GM21447 (cell line): ENCODE measurements around the gene TLCD3A.
"Not testable (repeated sequence)": the region's sequence is repeated elsewhere in the genome, so short reads cannot be mapped to it uniquely, and the experiment has no call there.

Experiments used
- ATAC-seq: cut with Tn5 transposase; IDR thresholded peaks from one replicate; pipeline ENCODE4 v1.9.1; 2021; ENCODE audit not compliant: unreplicated experiment

Gene TLCD3A

GRCh38 chr17:732067-732901 is at the start of gene TLCD3A:
TSS of gene TLCD3A (plus strand) at chr17:732596. CDS start at chr17:732648, 52 bp downstream.
- peak; percentile 45 for ATAC-seq

- no peak for ATAC-seq
Observed at GRCh38 chr17:683040-683439, 49.4 kb upstream of the TLCD3A start.

GRCh38 chr17:683499-684254 is 48.7 kb upstream of the TLCD3A start:
- ATAC-seq, result no peak

- no peak for ATAC-seq
Observed at GRCh38 chr17:685006-685405, 47.4 kb upstream of the TLCD3A start.

- no peak for ATAC-seq
Observed at GRCh38 chr17:688100-688989, 44.1 kb upstream of the TLCD3A start.

GRCh38 chr17:689556-690275 is 42.7 kb upstream of the TLCD3A start:
- no peak for ATAC-seq

- ATAC-seq, result no peak
Observed at GRCh38 chr17:690361-690760, 42.0 kb upstream of the TLCD3A start.

GRCh38 chr17:691423-691822 is 41.0 kb upstream of the TLCD3A start:
- no peak for ATAC-seq

GRCh38 chr17:692116-692515 is 40.3 kb upstream of the TLCD3A start:
- no peak for ATAC-seq

GRCh38 chr17:693791-694638 is 38.4 kb upstream of the TLCD3A start:
- ATAC-seq, result no peak

GRCh38 chr17:696369-696768 is 36.0 kb upstream of the TLCD3A start:
- no peak for ATAC-seq

GRCh38 chr17:697682-698081 is 34.7 kb upstream of the TLCD3A start:
- no peak for ATAC-seq

- not testable (repeated sequence) for ATAC-seq
Observed at GRCh38 chr17:698096-698495, 34.3 kb upstream of the TLCD3A start.

GRCh38 chr17:699345-699744 is 33.1 kb upstream of the TLCD3A start:
- no peak for ATAC-seq

GRCh38 chr17:700504-701094 is 31.8 kb upstream of the TLCD3A start:
- ATAC-seq, result no peak

GRCh38 chr17:703081-703875 is 29.1 kb upstream of the TLCD3A start:
- ATAC-seq, result no peak

GRCh38 chr17:704111-704864 is 28.1 kb upstream of the TLCD3A start:
- no peak for ATAC-seq

GRCh38 chr17:705011-705410 is 27.4 kb upstream of the TLCD3A start:
- no peak for ATAC-seq
